ENCODE data around the gene FAM118A.

- TF ChIP-seq CTCF (IDR thresholded peaks at IDR 0.05) = no peak
- no peak for TF ChIP-seq POLR2A (IDR thresholded peaks at IDR 0.05)
Measured at GRCh38 chr22:45349916-45350315, 40.2 kb downstream of the FAM118A start.
